Measurements from ENCODE around the gene VMP1. TPM values are rescaled to one million over a fixed set of nuclear protein-coding genes. Genes with fewer than 3 reads are reported as not detected.

Gene VMP1
- total and polyA plus RNA-seq, 2 of the 4 experiments (the other 2 are of a cell fraction), result 89.8 to 197 TPM

- Histone ChIP-seq H3K4me2 (ENCODE audit: low read depth, low read length) (peak overlapping the region; percentile 91; the same call in 1 of the 2 replicates), H3K4me1 (ENCODE audit: control insufficient read depth, insufficient read depth, low read length) (peaks cover 15% of the 10 kb centered on the region), H2AK5ac (ENCODE audit: low read depth, low read length) (no peak overlapping the region; the same call in 1 of the 2 replicates), H3K27me3 (ENCODE audit: control insufficient read depth, insufficient read depth, low read length) (no peaks in the 10 kb centered on the region), H3K14ac (replicated peaks; ENCODE audit: low read depth, low read length) (peak overlapping the region; percentile 2; the same call in 1 of the 2 replicates), H2BK5ac (ENCODE audit: low read depth, low read length, poor library complexity, severe bottlenecking) (peak overlapping the region; percentile 93), H2BK15ac (ENCODE audit: low read depth, low read length) (peak overlapping the region; percentile 16; the same call in 2 of the 3 replicates), H3K79me1 (ENCODE audit: low read depth in 1 of 2, low read length in 2 of 2) (peaks cover 10 to 40% of the 10 kb centered on the region in 2 experiments), H3K9ac (ENCODE audit: low read depth, low read length) (peak overlapping the region; percentile 57), H4K8ac (ENCODE audit: low read depth in 2 of 2, low read length in 2 of 2) (peak overlapping the region; percentile 10 to 27), H3K4me3 (ENCODE audit: insufficient read depth, low read depth, low read length) (no peak overlapping the region), H2BK120ac (ENCODE audit: low read depth, low read length) (peak overlapping the region; percentile 87), H3K4ac (ENCODE audit: low read depth, low read length) (peak overlapping the region; percentile 33; the same call in 1 of the 2 replicates), H2BK20ac (ENCODE audit: low read depth, low read length) (no peak overlapping the region; the same call in 1 of the 2 replicates), H2AK9ac (replicated peaks; ENCODE audit: low read depth, low read length, poor library complexity) (no peak overlapping the region), H3K36me3 (ENCODE audit: control insufficient read depth, insufficient read depth, low read length) (no peaks in the 10 kb centered on the region; the same call in 1 of the 2 replicates), H3K23ac (ENCODE audit: low read depth, low read length) (peak overlapping the region; percentile 2; the same call in 1 of the 2 replicates), H4K5ac (ENCODE audit: low read depth, low read length) (peak overlapping the region; percentile 72), H3K9me1 (ENCODE audit: insufficient read depth, low read length) (peaks cover 6% of the 10 kb centered on the region; the same call in 1 of the 2 replicates), H3K27ac (ENCODE audit: insufficient read depth, low read length) (peak overlapping the region; percentile 99), H2AFZ (replicated peaks; ENCODE audit: low read length, poor library complexity) (no peak overlapping the region), H4K91ac (ENCODE audit: insufficient read depth, low read depth, low read length) (0 out of 2 replicates have a peak overlapping the region, but pooled peaks have one; percentile 2), H3K18ac (ENCODE audit: low read depth, low read length) (peak overlapping the region; percentile 98), H4K20me1 (ENCODE audit: insufficient read depth, low read length) (no peaks in the 10 kb centered on the region), H3K9me3 (ENCODE audit: control insufficient read depth, insufficient read depth, low read length) (no peaks in the 10 kb centered on the region), H3K56ac (ENCODE audit: extremely low read depth, insufficient read depth, low read length) (peak overlapping the region; percentile 56)
- ChIA-PET CTCF (no interaction called here), POLR2A (ENCODE audit: unreplicated experiment) (interaction anchor here (4.3 kb wide), 1 partner anchor 83 kb away, joined by 87 read pairs; no protein-coding TSS in a partner anchor)
- ATAC-seq (ENCODE audit: low read depth) (peak; percentile 18), DNase-seq (peak; percentile 74)
- WGBS, 2 experiments (ENCODE audit: extremely low coverage in 2 of 2, insufficient read length in 1 of 2), result no CpG with 5 or more reads among the region's 3 CpGs
- dilution Hi-C loops (cut with HindIII; ENCODE audit: low sequenced_read_pairs, unreplicated experiment) (no loop called here), in situ Hi-C loops (cut with MboI; ENCODE audit: low sequenced_read_pairs) (no loop called here), intact Hi-C loops (cut with micrococcal nuclease) (no loop called here)
- TF ChIP-seq MAFK (IDR thresholded peaks at IDR 0.05; ENCODE audit: low read depth, low read length), result no peak
- no peak for TF ChIP-seq MXI1 (IDR thresholded peaks at IDR 0.05; ENCODE audit: borderline replicate concordance, low read depth, low read length)
- TF ChIP-seq CHD1 (IDR thresholded peaks at IDR 0.05; ENCODE audit: low read depth, low read length), result no peak
- no peak for TF ChIP-seq SMC3 (IDR thresholded peaks at IDR 0.05; ENCODE audit: low read depth, low read length)
- no peak for TF ChIP-seq POLR2A (IDR thresholded peaks at IDR 0.05; ENCODE audit: low read depth, low read length)
- no peak for TF ChIP-seq ELK1 (IDR thresholded peaks at IDR 0.05; ENCODE audit: borderline replicate concordance, low read depth, low read length)
- TF ChIP-seq MAZ (IDR thresholded peaks at IDR 0.05; ENCODE audit: borderline replicate concordance, low read depth, low read length), result no peak
- TF ChIP-seq BHLHE40 (IDR thresholded peaks at IDR 0.05; ENCODE audit: low read depth, low read length), result 0 out of 2 replicates have a peak, but pooled peaks have one; percentile 4
- TF ChIP-seq RCOR1 (IDR thresholded peaks at IDR 0.05; ENCODE audit: insufficient replicate concordance, low read length), result no peak
- no peak for TF ChIP-seq RFX5 (IDR thresholded peaks at IDR 0.05; ENCODE audit: low read depth, low read length)
- 0 out of 2 replicates have a peak, but pooled peaks have one; percentile 24 for TF ChIP-seq NFE2L2 (IDR thresholded peaks at IDR 0.05; ENCODE audit: low read depth, low read length)
- 0 out of 2 replicates have a peak, but pooled peaks have one; percentile 45 for TF ChIP-seq FOS (IDR thresholded peaks at IDR 0.05; ENCODE audit: low read depth, low read length)
- no peak for TF ChIP-seq RAD21 (IDR thresholded peaks at IDR 0.05; ENCODE audit: low read length)
- TF ChIP-seq USF2 (IDR thresholded peaks at IDR 0.05; ENCODE audit: low read depth, low read length), result no peak
- BruUV-seq (replicated peaks), result no TSS peak
Measured at GRCh38 chr17:59756236-59756818, 48.9 kb downstream of the VMP1 start.

Data from IMR-90 (cell line).